ENCODE results near the gene RETN. TPM values are rescaled to one million over a fixed set of nuclear protein-coding genes. Genes with fewer than 3 reads are reported as not detected.

The RETN gene
- total and polyA plus RNA-seq, 2 experiments from 2014 or later = not detected

- Histone ChIP-seq H3K79me2 (replicated peaks; ENCODE audit: insufficient read depth) (no peaks in the 10 kb centered on the region), H3K36me3 (ENCODE audit: insufficient read depth) (no peaks in the 10 kb centered on the region), H3K4me3 (no peak overlapping the region), H4K20me1 (replicated peaks; ENCODE audit: insufficient read depth) (no peaks in the 10 kb centered on the region), H3K27ac (ENCODE audit: low read depth) (no peak overlapping the region), H3K9me2 (ENCODE audit: insufficient read depth) (no peaks in the 10 kb centered on the region), H3F3A (replicated peaks; ENCODE audit: low read depth) (no peaks in the 10 kb centered on the region), H3K4me1 (ENCODE audit: insufficient read depth) (no peaks in the 10 kb centered on the region), H2AFZ (no peak overlapping the region), H3K27me3 (ENCODE audit: insufficient read depth) (peaks cover 20% of the 10 kb centered on the region), H3K4me2 (no peak overlapping the region)
- Mint-ChIP-seq H3K4me1 (peaks cover 5% of the 10 kb centered on the region; the same call in 1 of the 3 replicates), H3K4me3 (no peak overlapping the region), H3K9me3 (0 out of 3 replicates have a peak, but pooled peaks cover 3% of the 10 kb centered on the region), H3K27ac (no peak overlapping the region), H3K27me3 (ENCODE audit: insufficient read depth, low read depth, poor library complexity) (peaks cover 21% of the 10 kb centered on the region), H3K36me3 (ENCODE audit: low read depth) (no peaks in the 10 kb centered on the region)
- DNase-seq (ENCODE audit: low spot score) (no peak), ATAC-seq (no peak; the same call in 2 of the 3 replicates)
- TF ChIP-seq POLR2AphosphoS5 (IDR thresholded peaks at IDR 0.05; ENCODE audit: low read depth) = no peak
- TF ChIP-seq ZNF114 (CRISPR knock-in tag; IDR thresholded peaks at IDR 0.05) = no peak
- TF ChIP-seq ZNF331 (CRISPR knock-in tag; IDR thresholded peaks at IDR 0.05; ENCODE audit: low read depth) = no peak
- no peak for TF ChIP-seq ETS1 (IDR thresholded peaks at IDR 0.05)
Observed at GRCh38 chr19:7657131-7657751, 11.6 kb upstream of the RETN start.

- Histone ChIP-seq H3K9me2 (ENCODE audit: insufficient read depth) (no peaks in the 10 kb centered on the region), H3K36me3 (ENCODE audit: insufficient read depth) (no peaks in the 10 kb centered on the region), H3K79me2 (replicated peaks; ENCODE audit: insufficient read depth) (no peaks in the 10 kb centered on the region), H3K4me1 (ENCODE audit: insufficient read depth) (no peaks in the 10 kb centered on the region), H3K4me2 (no peak overlapping the region), H4K20me1 (replicated peaks; ENCODE audit: insufficient read depth) (no peaks in the 10 kb centered on the region), H3F3A (replicated peaks; ENCODE audit: low read depth) (no peaks in the 10 kb centered on the region), H3K27me3 (ENCODE audit: insufficient read depth) (peaks cover 10% of the 10 kb centered on the region), H2AFZ (no peak overlapping the region), H3K4me3 (no peak overlapping the region), H3K27ac (ENCODE audit: low read depth) (no peak overlapping the region)
- peaks cover 11% of the 10 kb centered on the region for H3K27me3 Mint-ChIP-seq (ENCODE audit: insufficient read depth, low read depth, poor library complexity)
- TF ChIP-seq REST (IDR thresholded peaks at IDR 0.05; ENCODE audit: unreplicated experiment) = no peak
- no peak for TF ChIP-seq EZH2phosphoT487 (IDR thresholded peaks at IDR 0.05; ENCODE audit: unreplicated experiment)
- TF ChIP-seq CTCF (conservative IDR thresholded peaks at IDR 0.05; ENCODE audit: low read depth in 2 of 2) = no peak
- DNase-seq (ENCODE audit: low spot score) = peak; percentile 63
- no peaks in the 10 kb centered on the region for H3K36me3 Mint-ChIP-seq (ENCODE audit: low read depth)
- no peak overlapping the region for H3K4me3 Mint-ChIP-seq
- no peaks in the 10 kb centered on the region for H3K4me1 Mint-ChIP-seq
- 0 out of 3 replicates have a peak, but pooled peaks cover 3% of the 10 kb centered on the region for H3K9me3 Mint-ChIP-seq
- H3K27ac Mint-ChIP-seq = no peak overlapping the region
- peak; percentile 77 for ATAC-seq
Observed at GRCh38 chr19:7658219-7658686, 10.6 kb upstream of the RETN start.
